Activated T-helper 2 cell treated with anti-CD3 and anti-CD28 coated beads, Interferon-gamma antibody, Interleukin-2, Interleukin-4, amounts not matched to agents 10 μg/mL and 5 μg/mL and 100 μg/mL, durations not matched to agents 14 hours and 24 hours and 36 hours (primary cell): Measurements from ENCODE around the gene ACSM3. TPM values are rescaled to one million over a fixed set of nuclear protein-coding genes. Genes with fewer than 3 reads are reported as not detected.

Experiments
- DNase-seq: peaks from one replicate; pipeline ENCODE4 v3.0.0; 2021; ENCODE audit warnings: low spot score
- H3K27ac Mint-ChIP-seq: one replicate; pipeline ENCODE4 v1.8.0; 2021; ENCODE audit warnings: mixed read lengths
- H3K27me3 Mint-ChIP-seq: one replicate; pipeline ENCODE4 v1.8.0; 2021; ENCODE audit warnings: low read depth, mixed read lengths
- H3K36me3 Mint-ChIP-seq: one replicate; pipeline ENCODE4 v1.8.0; 2021; ENCODE audit warnings: low read depth, mixed read lengths
- H3K4me1 Mint-ChIP-seq: one replicate; pipeline ENCODE4 v1.8.0; 2021; ENCODE audit warnings: low read depth, mixed read lengths
- H3K4me3 Mint-ChIP-seq: one replicate; pipeline ENCODE4 v1.8.0; 2021; ENCODE audit warnings: low read depth, mild to moderate bottlenecking, moderate library complexity, mixed read lengths
- H3K9me3 Mint-ChIP-seq: one replicate; pipeline ENCODE4 v1.8.0; 2021; ENCODE audit warnings: mixed read lengths
- intact Hi-C: fragments of 100-400 bp; cut with micrococcal nuclease; formaldehyde crosslinking; loops from one replicate; pipeline ENCODE4 v1.15.1; 2023
- total RNA-seq: library from RNA; stranded (reverse); gene quantifications from 2 replicates; pipeline ENCODE4 v1.2.3, GENCODE V29; 2022

ACSM3 gene
- total RNA-seq, 1 donor from 2014 or later, result 3.9 TPM

DNA sequence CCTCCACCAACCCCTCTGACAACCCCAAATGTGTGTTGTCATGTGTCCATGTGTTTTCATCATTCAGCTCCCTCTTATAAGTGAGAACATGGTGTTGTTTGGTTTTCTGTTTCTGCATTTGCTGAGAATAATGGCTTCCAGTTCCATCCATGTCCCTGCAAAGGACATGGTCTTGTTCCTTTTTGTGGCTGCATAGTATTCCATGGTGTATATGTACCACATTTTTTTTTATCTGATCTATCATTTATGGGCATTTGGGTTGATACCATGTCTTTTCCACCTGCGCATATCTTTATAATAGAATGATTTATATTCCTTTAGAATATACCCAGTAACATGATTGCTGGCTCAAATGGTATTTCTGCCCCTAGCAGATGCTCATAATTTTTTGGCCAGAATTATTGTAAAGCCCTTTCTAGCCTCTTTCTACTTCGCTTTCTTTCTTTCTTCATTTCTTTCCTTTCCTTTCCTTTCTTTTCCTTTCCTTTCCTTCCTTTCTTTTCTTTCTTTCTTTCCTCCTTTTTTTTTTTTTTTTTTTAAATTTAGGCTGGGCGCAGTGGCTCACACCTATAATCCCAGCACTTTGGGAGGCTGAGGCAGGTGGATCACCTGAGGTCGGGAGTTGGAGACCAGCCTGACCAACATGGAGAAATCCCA is 55.2 kb downstream of the ACSM3 start:
- intact Hi-C loops, result no loop called here
- Mint-ChIP-seq H3K9me3 (no peaks in the 10 kb centered on the region), H3K4me1 (peaks cover 25% of the 10 kb centered on the region), H3K27ac (no peak overlapping the region), H3K4me3 (no peak overlapping the region), H3K27me3 (no peaks in the 10 kb centered on the region), H3K36me3 (peaks cover 63% of the 10 kb centered on the region)
- no peak for DNase-seq

DNA sequence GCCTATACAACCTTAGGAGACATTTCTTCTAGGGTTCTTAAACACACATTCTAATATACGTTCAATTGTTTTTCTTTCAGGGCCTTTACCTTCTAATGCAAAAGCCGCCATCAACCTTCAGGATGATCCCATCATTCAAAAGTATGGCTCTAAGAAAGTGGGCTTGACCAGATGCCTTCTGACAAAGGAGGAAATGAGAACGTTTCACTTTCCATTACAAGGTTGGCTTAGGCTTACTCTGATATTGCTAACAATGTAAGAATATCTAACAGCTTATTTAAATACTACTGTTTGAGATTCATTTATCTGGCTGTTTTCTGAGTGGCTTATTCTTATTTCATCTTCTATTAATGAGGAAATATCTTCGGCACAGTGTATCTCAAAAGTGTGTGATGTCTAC is 57.9 kb downstream of the ACSM3 start:
- DNase-seq, result no peak
- Mint-ChIP-seq H3K27me3 (no peaks in the 10 kb centered on the region), H3K27ac (no peak overlapping the region), H3K4me3 (no peak overlapping the region), H3K36me3 (peaks cover 62% of the 10 kb centered on the region), H3K4me1 (peaks cover 24% of the 10 kb centered on the region), H3K9me3 (no peaks in the 10 kb centered on the region)
- intact Hi-C loops, result no loop called here

DNA sequence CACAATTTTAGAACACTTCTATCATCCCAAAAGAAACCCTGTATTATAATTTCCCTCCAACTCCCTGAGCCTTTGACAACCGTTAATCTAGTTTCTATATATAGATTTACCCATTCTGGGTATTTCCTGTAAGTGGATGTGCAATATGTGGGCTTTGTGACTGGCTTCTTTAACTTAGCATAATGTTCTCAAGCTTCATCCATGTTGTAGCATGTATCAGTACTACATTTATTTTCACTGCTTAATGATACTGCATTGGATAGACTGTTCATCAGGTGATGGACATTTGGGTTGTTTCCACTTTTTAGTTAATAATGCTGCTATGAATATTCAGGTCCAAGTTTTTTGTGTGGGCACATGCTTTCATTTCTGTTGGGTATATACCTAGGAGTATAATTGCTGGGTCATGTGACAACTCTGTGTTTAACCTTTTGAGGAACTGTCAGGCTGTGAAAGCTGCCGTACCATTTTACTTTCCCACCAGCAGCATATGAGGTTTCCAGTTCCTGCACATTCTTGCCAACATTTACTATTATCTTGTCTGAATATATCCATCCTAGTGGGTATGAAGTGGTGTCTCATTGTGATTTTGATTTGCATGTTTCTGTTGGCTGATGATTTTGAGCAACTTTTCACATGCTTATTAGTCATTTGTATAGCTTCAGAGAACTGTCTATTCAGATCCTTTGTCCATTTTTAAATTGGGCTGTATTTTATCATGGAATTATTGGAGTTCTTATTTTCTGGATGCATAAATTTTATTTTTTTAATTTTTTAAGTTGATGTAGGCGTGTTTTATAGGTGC is 58.9 kb downstream of the ACSM3 start:
- no peak for DNase-seq
- peaks cover 24% of the 10 kb centered on the region for H3K4me1 Mint-ChIP-seq
- H3K27ac Mint-ChIP-seq, result no peak overlapping the region
- H3K27me3 Mint-ChIP-seq, result no peaks in the 10 kb centered on the region
- H3K9me3 Mint-ChIP-seq, result no peaks in the 10 kb centered on the region
- intact Hi-C loops, result no loop called here
- no peak overlapping the region for H3K4me3 Mint-ChIP-seq
- peaks cover 63% of the 10 kb centered on the region for H3K36me3 Mint-ChIP-seq

DNA sequence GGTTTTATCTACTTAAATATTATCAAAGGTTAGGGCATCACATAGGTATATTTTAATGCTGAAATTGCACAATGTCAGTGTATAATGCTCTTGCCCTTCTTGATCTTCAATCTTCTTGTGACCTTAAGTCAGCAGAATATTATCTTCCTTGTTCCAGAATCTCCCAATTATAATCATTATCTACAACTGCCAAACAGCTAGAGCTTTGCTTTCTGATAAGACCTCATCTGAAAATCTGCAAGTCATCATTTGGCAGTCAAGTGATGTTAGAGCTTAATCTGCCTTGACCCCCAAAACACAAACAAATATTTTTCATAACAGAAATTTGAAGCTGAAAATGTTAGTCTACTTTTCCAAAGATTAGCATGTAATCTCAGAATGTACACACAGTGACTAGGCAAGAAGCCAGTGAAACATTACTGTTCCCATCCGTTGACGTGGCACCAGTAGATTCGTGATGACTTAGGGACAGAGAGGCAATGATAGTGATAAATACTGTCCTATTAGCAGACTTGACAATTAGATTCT is 62.3 kb downstream of the ACSM3 start:
- Mint-ChIP-seq H3K4me1 (peaks cover 24% of the 10 kb centered on the region), H3K9me3 (no peaks in the 10 kb centered on the region), H3K36me3 (peaks cover 49% of the 10 kb centered on the region), H3K4me3 (no peak overlapping the region), H3K27me3 (no peaks in the 10 kb centered on the region), H3K27ac (no peak overlapping the region)
- DNase-seq, result no peak
- intact Hi-C loops, result no loop called here

DNA sequence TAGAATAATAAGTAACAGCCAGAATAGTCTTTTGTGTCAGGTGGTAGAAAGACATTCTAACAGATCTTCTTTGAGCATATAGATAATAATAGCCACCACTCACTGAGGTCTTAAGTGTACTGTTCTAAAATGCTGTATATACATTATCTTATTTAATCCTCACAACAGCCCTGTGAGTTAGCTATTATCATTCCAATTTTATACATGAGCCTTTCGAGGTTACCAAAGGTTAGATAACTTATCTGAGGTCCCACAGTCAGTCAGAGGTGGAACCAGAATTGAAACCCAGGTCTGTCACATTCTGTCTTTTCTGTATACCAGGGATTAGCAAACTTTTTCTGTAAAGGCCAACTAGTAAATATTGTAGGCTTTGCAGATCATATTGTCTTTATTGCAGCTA is 65.7 kb downstream of the ACSM3 start:
- H3K36me3 Mint-ChIP-seq, result peaks cover 48% of the 10 kb centered on the region
- no peak overlapping the region for H3K27ac Mint-ChIP-seq
- intact Hi-C loops, result no loop called here
- no peak for DNase-seq
- H3K4me3 Mint-ChIP-seq, result no peak overlapping the region
- no peaks in the 10 kb centered on the region for H3K27me3 Mint-ChIP-seq
- H3K9me3 Mint-ChIP-seq, result peaks cover 2% of the 10 kb centered on the region
- no peaks in the 10 kb centered on the region for H3K4me1 Mint-ChIP-seq

DNA sequence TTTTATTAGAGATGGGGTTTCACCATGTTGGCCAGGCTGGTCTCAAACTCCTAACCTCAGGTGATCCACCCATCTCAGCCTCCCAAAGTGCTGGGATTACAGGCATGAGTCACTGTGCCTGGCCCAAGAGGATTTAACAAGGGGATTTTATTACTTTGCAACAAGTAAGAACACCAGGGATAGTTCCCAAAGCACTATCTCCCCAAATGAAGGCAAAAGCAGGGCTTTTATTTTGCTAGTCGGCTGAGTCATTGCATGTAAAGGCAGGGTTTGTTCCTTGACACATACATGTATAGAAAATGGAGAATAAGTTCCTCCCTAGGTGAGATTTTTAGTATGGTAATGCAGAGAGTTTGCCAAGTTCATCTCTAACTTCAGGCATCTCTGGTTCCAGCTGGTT is 66.6 kb downstream of the ACSM3 start:
- intact Hi-C loops, result no loop called here
- H3K36me3 Mint-ChIP-seq, result peaks cover 52% of the 10 kb centered on the region

DNA sequence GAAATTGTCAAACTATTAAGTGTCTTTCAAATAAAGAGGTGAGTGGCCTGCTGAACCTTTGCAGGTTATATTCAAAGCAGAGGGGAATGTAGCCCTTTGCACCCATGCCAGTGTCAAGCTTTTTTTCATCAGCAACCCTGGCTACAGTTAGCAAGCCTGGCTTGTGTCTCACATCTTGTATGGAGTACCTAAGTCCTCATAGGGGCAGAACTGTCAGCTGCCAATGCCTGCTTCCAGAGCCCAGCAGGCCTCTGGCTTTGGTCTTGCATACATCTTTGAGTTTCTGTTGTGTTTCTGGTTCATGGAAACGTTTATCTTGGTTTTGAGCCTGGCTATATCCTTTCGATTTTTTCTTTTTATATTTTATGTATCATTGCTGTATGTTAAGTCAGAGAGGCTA is 69.3 kb downstream of the ACSM3 start:
- no peaks in the 10 kb centered on the region for H3K4me1 Mint-ChIP-seq
- peaks cover 64% of the 10 kb centered on the region for H3K36me3 Mint-ChIP-seq
- no peak overlapping the region for H3K27ac Mint-ChIP-seq
- intact Hi-C loops, result no loop called here
- no peak overlapping the region for H3K4me3 Mint-ChIP-seq
- DNase-seq, result no peak
- no peaks in the 10 kb centered on the region for H3K27me3 Mint-ChIP-seq
- peaks cover 18% of the 10 kb centered on the region for H3K9me3 Mint-ChIP-seq

More for the DNA sequence above, 66.6 kb downstream of the ACSM3 start:
- no peak overlapping the region for H3K4me3 Mint-ChIP-seq
- no peak for DNase-seq
- peaks cover 5% of the 10 kb centered on the region for H3K9me3 Mint-ChIP-seq
- H3K27ac Mint-ChIP-seq, result no peak overlapping the region
- no peaks in the 10 kb centered on the region for H3K4me1 Mint-ChIP-seq
- H3K27me3 Mint-ChIP-seq, result no peaks in the 10 kb centered on the region

DNA sequence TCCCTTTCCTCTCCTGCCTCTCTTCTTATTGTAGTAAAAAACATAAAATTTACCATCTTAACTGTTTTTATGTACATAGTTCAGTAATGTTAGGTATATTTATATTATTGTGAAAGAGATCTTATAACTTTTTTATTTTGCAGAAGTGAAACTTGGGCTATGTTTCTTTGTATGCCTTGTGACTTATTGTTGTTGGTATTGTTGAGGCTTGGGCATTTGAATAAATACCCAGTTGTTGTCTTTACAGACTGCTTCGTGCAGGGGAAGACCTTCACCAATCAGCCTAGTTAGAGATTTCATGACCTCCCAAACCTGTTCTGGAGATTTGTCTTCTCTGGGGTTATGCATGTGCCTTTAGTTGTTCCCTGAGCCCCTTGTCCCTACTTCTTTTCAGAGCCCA is 74.4 kb downstream of the ACSM3 start:
- intact Hi-C loops, result no loop called here
- Mint-ChIP-seq H3K4me1 (peaks cover 9% of the 10 kb centered on the region), H3K9me3 (peaks cover 18% of the 10 kb centered on the region), H3K4me3 (no peak overlapping the region), H3K27ac (no peak overlapping the region), H3K27me3 (no peaks in the 10 kb centered on the region), H3K36me3 (peaks cover 87% of the 10 kb centered on the region)
- DNase-seq, result no peak

DNA sequence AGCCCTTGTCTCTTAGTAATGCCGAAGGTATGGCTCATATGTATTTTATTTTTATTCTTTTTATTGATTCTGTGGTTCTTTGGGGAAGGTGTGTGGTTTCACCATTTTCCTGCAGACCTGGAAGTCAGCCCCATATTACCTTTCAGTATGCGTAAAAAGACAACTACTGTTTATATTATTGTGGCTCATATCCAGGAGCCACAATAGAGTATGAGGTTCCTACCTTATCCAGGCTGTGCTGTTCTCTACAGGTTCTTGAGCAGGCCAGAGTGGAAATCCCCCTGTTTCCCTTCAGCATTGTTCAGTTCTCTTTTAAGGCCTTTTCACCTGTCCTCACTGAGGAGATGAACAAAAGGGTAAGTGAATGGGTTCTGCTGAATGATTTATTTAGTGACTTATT is 75.7 kb downstream of the ACSM3 start:
- no peaks in the 10 kb centered on the region for H3K27me3 Mint-ChIP-seq
- H3K36me3 Mint-ChIP-seq, result peaks cover 84% of the 10 kb centered on the region
- intact Hi-C loops, result no loop called here
- no peak overlapping the region for H3K4me3 Mint-ChIP-seq
- no peak for DNase-seq
- no peak overlapping the region for H3K27ac Mint-ChIP-seq
- H3K9me3 Mint-ChIP-seq, result peaks cover 16% of the 10 kb centered on the region
- H3K4me1 Mint-ChIP-seq, result peaks cover 19% of the 10 kb centered on the region

DNA sequence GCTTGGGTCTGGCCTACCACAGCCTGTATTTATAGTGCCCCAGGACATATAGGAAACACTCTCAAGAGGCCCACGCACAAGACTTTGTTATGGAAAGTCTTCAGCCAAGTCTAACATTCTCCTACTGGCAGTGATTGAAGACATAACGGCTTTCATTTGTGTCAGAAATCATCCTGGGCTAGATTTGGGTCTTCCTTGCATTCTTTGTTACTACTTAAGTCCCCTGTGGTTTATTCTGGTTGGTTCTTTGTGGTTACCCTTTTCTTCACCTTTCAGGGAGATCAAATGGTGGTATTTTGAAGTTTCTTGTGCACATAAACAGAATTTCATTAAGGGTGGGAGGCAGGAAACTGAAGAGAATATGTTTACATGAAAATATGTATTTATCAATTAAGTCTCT is 80.2 kb downstream of the ACSM3 start:
- DNase-seq, result no peak
- intact Hi-C loops, result loop anchor here (10.0 kb wide), 1 partner anchor 311 kb away; the partner anchor contains the start of genes DNAH3 and LDAF1
- H3K4me3 Mint-ChIP-seq, result peak overlapping the region; percentile 18

DNA sequence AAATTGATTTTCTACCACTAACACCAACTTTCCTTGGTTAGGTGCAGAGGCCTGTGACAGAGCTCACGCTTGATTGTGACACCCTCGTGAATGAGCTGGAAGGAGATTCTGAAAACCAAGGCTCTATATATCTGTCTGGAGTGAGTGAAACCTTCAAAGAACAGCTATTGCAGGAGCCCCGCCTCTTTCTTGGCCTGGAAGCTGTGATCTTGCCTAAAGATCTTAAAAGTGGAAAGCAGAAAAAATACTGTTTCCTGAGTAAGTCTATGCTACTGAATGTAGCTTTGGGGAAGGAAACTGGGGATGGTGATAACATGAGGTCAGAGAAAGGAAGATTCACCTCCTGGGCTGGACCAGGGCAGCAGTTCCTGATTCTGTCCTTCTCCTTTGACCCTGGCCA is 80.8 kb downstream of the ACSM3 start:
- Mint-ChIP-seq H3K36me3 (peaks cover 62% of the 10 kb centered on the region), H3K27ac (peak overlapping the region; percentile 81), H3K9me3 (no peaks in the 10 kb centered on the region), H3K4me3 (no peak overlapping the region), H3K4me1 (peaks cover 31% of the 10 kb centered on the region), H3K27me3 (no peaks in the 10 kb centered on the region)
- DNase-seq, result no peak
- intact Hi-C loops, result loop anchor here (10.0 kb wide), 1 partner anchor 310 kb away; the partner anchor contains the start of genes DNAH3 and LDAF1

More for the DNA sequence above, 80.2 kb downstream of the ACSM3 start:
- Mint-ChIP-seq H3K4me1 (peaks cover 31% of the 10 kb centered on the region), H3K9me3 (no peaks in the 10 kb centered on the region), H3K27me3 (no peaks in the 10 kb centered on the region), H3K36me3 (peaks cover 62% of the 10 kb centered on the region), H3K27ac (peak overlapping the region; percentile 81)

DNA sequence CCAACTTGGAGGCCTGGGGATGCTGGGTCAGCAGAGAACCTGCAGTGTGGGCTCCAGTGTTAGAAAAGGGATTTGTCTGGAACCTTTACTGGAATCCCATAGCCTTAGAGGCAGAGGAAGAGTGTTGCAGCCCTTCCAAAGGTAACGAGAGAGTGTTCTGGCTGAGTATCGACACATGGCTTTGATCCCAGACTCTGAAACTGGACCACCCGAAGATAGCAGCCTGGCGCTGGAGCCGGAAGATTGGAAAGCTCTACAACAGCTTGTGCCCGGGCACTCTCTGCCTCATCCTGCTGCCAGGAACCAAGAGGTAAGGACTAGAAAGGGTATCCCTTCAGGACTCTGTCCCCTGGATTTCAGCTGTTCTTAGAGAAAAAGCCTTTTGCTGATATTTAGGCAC is 82.2 kb downstream of the ACSM3 start:
- peaks cover 61% of the 10 kb centered on the region for H3K36me3 Mint-ChIP-seq
- intact Hi-C loops, result loop anchor here (5.0 to 10.0 kb wide), 2 partner anchors 36 to 309 kb away; partner anchors contain the start of genes DNAH3 and LDAF1
- no peak overlapping the region for H3K27ac Mint-ChIP-seq
- DNase-seq, result no peak
- H3K9me3 Mint-ChIP-seq, result no peaks in the 10 kb centered on the region
- H3K4me1 Mint-ChIP-seq, result peaks cover 38% of the 10 kb centered on the region
- H3K4me3 Mint-ChIP-seq, result no peak overlapping the region
- no peaks in the 10 kb centered on the region for H3K27me3 Mint-ChIP-seq

DNA sequence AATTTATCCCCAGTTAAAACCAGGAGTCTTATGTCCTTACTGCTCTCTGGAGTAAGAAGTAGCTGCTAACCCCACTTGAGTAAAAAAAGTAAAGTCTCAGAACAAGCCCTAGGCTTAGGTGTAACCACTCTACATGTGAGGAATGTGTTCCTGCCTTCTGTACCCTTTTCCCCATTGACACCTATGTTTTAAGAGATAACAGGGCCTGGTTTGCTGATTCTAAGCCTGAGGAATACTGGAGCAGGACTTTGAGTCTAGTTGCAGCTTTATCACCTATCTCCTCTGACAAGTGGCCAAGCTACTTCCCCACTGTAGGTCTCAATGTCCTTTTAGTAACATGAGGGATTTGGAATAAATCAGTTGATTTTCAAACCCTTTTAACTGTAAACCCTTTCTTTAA is 82.7 kb downstream of the ACSM3 start:
- intact Hi-C loops, result loop anchor here (5.0 to 10.0 kb wide), 2 partner anchors 36 to 308 kb away; partner anchors contain the start of genes DNAH3 and LDAF1
- Mint-ChIP-seq H3K4me3 (no peak overlapping the region), H3K36me3 (peaks cover 58% of the 10 kb centered on the region), H3K9me3 (no peaks in the 10 kb centered on the region), H3K4me1 (peaks cover 37% of the 10 kb centered on the region), H3K27ac (no peak overlapping the region), H3K27me3 (no peaks in the 10 kb centered on the region)
- no peak for DNase-seq
